Gastrocnemius medialis (tissue), 4 donors: ENCODE results near the gene CLRN1. TPM values are rescaled to one million over a fixed set of nuclear protein-coding genes. Genes with fewer than 3 reads are reported as not detected.

ENCODE experiments used
- ATAC-seq, 2 donors: fragments of 150-250 bp; one replicate each; pipeline ENCODE4 v1.9.1; 2016
- DNase-seq, 2 donors: peaks; one replicate each; pipeline ENCODE4 v3.0.0-alpha.2; 2019
- H3K27ac ChIP-seq, 4 donors: fragments of 200-600 bp; sonication (generic); 1 replicate in 1 of 4; 2 replicates in 3 of 4; pipeline ENCODE4 v1.5.1; 2016 to 2018; ENCODE audit warnings: mild to moderate bottlenecking in 2 of 4, moderate library complexity in 1 of 4
- H3K27me3 ChIP-seq, 3 donors: fragments of 200-600 bp; sonication (generic) in 2 of 3; 1 replicate in 1 of 3; 2 replicates in 2 of 3; pipeline versions ENCODE4 v1.5.1 to v1.6.0; 2016 to 2019; ENCODE audit warnings: mild to moderate bottlenecking in 1 of 3, moderate library complexity in 1 of 3
- H3K36me3 ChIP-seq, 2 donors: fragments of 200-600 bp; sonication (generic) in 1 of 2; one replicate each; pipeline ENCODE4 v1.5.1; 2017 to 2018
- H3K4me1 ChIP-seq, 2 donors: fragments of 200-600 bp; sonication (generic) in 1 of 2; one replicate each; pipeline ENCODE4 v1.5.1; 2016 to 2017; ENCODE audit warnings: mild to moderate bottlenecking in 2 of 2
- H3K4me3 ChIP-seq, 4 donors: fragments of 200-600 bp; sonication (generic) in 3 of 4; 1 replicate in 1 of 4; 2 replicates in 3 of 4; pipeline ENCODE4 v1.5.1; 2016 to 2019; ENCODE audit warnings: mild to moderate bottlenecking in 2 of 4
- H3K9me3 ChIP-seq, 3 donors: fragments of 200-600 bp; sonication (generic) in 2 of 3; 1 replicate in 1 of 3; 2 replicates in 2 of 3; pipeline ENCODE4 v1.5.1; 2016 to 2019
- POLR2A ChIP-seq, 2 donors: fragments of 450-650 bp; IDR thresholded peaks; one replicate each; pipeline ENCODE4 v1.6.1; 2017; ENCODE audit warnings: antibody characterized with exemption in 2 of 2, mild to moderate bottlenecking in 2 of 2, moderate library complexity in 2 of 2
- in situ Hi-C, 4 donors: fragments of 200-750 bp; cut with MboI; loops; one replicate each; pipeline versions ENCODE4 v1.15.0 to v1.8.0; 2017; ENCODE audit warnings: low sequenced_read_pairs in 4 of 4
- intact Hi-C: fragments of 100-400 bp; cut with DNase I; formaldehyde crosslinking; loops from one replicate; pipeline ENCODE4 v1.15.1; 2023; ENCODE audit warnings: low total_unique reads
- total RNA-seq, 4 donors: library from RNA; depleted of rRNA; stranded (reverse); fragments of >200 nt; gene quantifications; one replicate each; pipeline versions ENCODE4 v1.1.0 to v1.2.3, GENCODE V29; 2016
- TF ChIP-seq, protein P1 (sequence below), 5 experiments: fragments of 450-650 bp in 3 of 5; fragments of 200-600 bp in 2 of 5; sonication (generic) in 2 of 5; IDR thresholded peaks in 4 of 5; conservative IDR thresholded peaks in 1 of 5; 1 replicate in 4 of 5; 2 replicates in 1 of 5; pipeline ENCODE4 v1.5.1; 2016 to 2019; ENCODE audit warnings: antibody characterized with exemption in 5 of 5, mild to moderate bottlenecking in 3 of 5, moderate library complexity in 3 of 5

CLRN1 gene
- total RNA-seq, 4 donors from 2014 or later: not detected

- intact Hi-C loops (no loop called here), in situ Hi-C loops (no loop called here)
- Histone ChIP-seq H3K4me3 (no peak overlapping the region), H3K27ac (no peak overlapping the region), H3K4me1 (no peaks in the 10 kb centered on the region), H3K36me3 (no peaks in the 10 kb centered on the region), H3K27me3 (no peaks in the 10 kb centered on the region), H3K9me3 (no peaks in the 10 kb centered on the region)
- ATAC-seq (no peak), DNase-seq (no peak)
- TF ChIP-seq, protein P1, sequence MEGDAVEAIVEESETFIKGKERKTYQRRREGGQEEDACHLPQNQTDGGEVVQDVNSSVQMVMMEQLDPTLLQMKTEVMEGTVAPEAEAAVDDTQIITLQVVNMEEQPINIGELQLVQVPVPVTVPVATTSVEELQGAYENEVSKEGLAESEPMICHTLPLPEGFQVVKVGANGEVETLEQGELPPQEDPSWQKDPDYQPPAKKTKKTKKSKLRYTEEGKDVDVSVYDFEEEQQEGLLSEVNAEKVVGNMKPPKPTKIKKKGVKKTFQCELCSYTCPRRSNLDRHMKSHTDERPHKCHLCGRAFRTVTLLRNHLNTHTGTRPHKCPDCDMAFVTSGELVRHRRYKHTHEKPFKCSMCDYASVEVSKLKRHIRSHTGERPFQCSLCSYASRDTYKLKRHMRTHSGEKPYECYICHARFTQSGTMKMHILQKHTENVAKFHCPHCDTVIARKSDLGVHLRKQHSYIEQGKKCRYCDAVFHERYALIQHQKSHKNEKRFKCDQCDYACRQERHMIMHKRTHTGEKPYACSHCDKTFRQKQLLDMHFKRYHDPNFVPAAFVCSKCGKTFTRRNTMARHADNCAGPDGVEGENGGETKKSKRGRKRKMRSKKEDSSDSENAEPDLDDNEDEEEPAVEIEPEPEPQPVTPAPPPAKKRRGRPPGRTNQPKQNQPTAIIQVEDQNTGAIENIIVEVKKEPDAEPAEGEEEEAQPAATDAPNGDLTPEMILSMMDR (IDR thresholded peaks at IDR 0.05 in 4 of 5, conservative IDR thresholded peaks at IDR 0.05 in 1 of 5): no peak
- no peak for TF ChIP-seq POLR2A (IDR thresholded peaks at IDR 0.05)
Observed at GRCh38 chr3:150951923-150952322, 20.6 kb downstream of the CLRN1 start.

- in situ Hi-C loops: no loop called here
- intact Hi-C loops: no loop called here
- no peaks in the 10 kb centered on the region for H3K27me3 ChIP-seq
- H3K9me3 ChIP-seq: no peaks in the 10 kb centered on the region
- DNase-seq (no peak), ATAC-seq (no peak)
- no peaks in the 10 kb centered on the region for H3K36me3 ChIP-seq
- no peak overlapping the region for H3K4me3 ChIP-seq
- H3K27ac ChIP-seq: no peak overlapping the region
- no peaks in the 10 kb centered on the region for H3K4me1 ChIP-seq
- TF ChIP-seq POLR2A (IDR thresholded peaks at IDR 0.05): no peak
- TF ChIP-seq, protein P1 (IDR thresholded peaks at IDR 0.05 in 4 of 5, conservative IDR thresholded peaks at IDR 0.05 in 1 of 5): no peak
Observed at GRCh38 chr3:150945226-150946032, 27.1 kb downstream of the CLRN1 start.

DNA sequence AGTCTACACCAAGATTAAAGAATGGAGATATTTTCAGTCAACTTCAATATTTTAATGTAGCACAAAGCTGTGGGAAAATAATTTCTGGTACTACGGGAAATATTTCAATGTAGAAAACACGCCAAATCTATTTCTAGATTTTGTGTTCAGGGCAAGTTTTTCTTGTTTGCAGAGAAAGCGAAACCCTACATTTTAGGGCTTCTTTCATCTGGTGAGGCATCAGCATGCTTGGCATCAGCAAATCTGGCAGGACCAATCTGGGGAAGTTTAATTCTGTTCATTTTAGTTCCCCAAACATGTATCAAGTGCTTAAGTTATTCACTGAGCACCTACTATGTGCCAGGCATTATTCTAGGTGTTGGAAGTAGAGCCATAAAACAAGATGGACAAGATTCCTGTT lies 30.3 kb downstream of the CLRN1 start:
- ATAC-seq (no peak), DNase-seq (no peak)
- Histone ChIP-seq H3K36me3 (no peaks in the 10 kb centered on the region), H3K27ac (no peak overlapping the region), H3K9me3 (no peaks in the 10 kb centered on the region), H3K4me3 (no peak overlapping the region), H3K4me1 (no peaks in the 10 kb centered on the region), H3K27me3 (no peaks in the 10 kb centered on the region)
- in situ Hi-C loops: no loop called here
- intact Hi-C loops: no loop called here
- no peak for TF ChIP-seq POLR2A (IDR thresholded peaks at IDR 0.05)
- TF ChIP-seq, protein P1 (IDR thresholded peaks at IDR 0.05 in 4 of 5, conservative IDR thresholded peaks at IDR 0.05 in 1 of 5): no peak

GRCh38 chr3:150936693-150937092 lies 35.8 kb downstream of the CLRN1 start:
- no peaks in the 10 kb centered on the region for H3K4me1 ChIP-seq
- no peak for ATAC-seq
- in situ Hi-C loops (no loop called here), intact Hi-C loops (no loop called here)
- TF ChIP-seq POLR2A (IDR thresholded peaks at IDR 0.05): no peak
- TF ChIP-seq, protein P1 (IDR thresholded peaks at IDR 0.05 in 4 of 5, conservative IDR thresholded peaks at IDR 0.05 in 1 of 5): no peak
- H3K27ac ChIP-seq: no peak overlapping the region
- H3K9me3 ChIP-seq: no peaks in the 10 kb centered on the region
- DNase-seq: no peak
- H3K36me3 ChIP-seq: no peaks in the 10 kb centered on the region
- H3K27me3 ChIP-seq: no peaks in the 10 kb centered on the region
- H3K4me3 ChIP-seq: no peak overlapping the region
